ENCODE results near the gene RPH3AL. TPM values are rescaled to one million over a fixed set of nuclear protein-coding genes. Genes with fewer than 3 reads are reported as not detected.

RPH3AL gene
- total and polyA plus RNA-seq, 2 of the 8 experiments (the other 6 are each of a cell fraction or from before 2014, with no cell fraction given): 5.6 to 5.8 TPM

DNA sequence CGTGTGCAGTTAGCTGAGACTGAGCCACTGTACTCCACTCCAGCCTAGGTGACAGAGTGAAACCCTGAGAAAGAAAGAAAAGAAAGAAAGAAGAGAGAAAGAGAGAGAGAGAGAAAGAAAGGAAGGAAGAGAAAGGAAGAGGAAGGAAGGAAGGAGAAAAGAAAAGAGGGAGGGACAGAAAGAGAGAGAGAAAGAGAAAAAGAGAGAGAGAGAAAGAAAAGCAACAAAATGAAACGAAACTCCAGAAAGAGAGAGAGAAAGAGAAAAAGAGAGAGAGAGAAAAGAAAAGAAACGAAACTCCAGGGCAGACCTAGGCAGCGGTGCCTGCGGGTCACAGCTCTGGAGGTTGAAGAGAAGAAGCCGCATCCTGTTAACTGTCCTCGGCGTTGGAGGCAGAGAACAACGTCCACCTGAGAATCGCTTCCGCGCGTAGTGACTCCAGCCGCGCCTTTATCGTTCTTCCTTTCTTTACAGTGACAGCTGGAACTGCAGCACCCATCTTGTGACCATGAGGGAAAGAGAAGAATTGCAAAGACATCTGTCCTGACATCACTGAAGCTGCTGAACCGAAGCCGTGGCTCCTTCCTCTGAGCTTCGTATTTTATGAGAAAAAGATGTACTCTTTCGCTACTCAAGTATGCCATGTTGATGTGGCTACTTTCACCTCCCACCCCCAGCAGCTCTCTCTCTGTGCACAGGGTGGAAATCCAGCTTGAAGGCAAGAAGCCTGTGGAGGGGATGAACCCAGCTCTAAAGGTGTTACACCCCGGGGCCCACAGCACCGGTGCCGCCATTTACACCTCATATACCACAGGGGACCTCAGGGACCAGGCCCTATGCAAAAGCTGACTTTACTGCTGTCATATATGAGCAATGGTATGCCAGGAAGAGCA lies 114.3 kb downstream of the RPH3AL start (continued):
- TF ChIP-seq, protein P1, sequence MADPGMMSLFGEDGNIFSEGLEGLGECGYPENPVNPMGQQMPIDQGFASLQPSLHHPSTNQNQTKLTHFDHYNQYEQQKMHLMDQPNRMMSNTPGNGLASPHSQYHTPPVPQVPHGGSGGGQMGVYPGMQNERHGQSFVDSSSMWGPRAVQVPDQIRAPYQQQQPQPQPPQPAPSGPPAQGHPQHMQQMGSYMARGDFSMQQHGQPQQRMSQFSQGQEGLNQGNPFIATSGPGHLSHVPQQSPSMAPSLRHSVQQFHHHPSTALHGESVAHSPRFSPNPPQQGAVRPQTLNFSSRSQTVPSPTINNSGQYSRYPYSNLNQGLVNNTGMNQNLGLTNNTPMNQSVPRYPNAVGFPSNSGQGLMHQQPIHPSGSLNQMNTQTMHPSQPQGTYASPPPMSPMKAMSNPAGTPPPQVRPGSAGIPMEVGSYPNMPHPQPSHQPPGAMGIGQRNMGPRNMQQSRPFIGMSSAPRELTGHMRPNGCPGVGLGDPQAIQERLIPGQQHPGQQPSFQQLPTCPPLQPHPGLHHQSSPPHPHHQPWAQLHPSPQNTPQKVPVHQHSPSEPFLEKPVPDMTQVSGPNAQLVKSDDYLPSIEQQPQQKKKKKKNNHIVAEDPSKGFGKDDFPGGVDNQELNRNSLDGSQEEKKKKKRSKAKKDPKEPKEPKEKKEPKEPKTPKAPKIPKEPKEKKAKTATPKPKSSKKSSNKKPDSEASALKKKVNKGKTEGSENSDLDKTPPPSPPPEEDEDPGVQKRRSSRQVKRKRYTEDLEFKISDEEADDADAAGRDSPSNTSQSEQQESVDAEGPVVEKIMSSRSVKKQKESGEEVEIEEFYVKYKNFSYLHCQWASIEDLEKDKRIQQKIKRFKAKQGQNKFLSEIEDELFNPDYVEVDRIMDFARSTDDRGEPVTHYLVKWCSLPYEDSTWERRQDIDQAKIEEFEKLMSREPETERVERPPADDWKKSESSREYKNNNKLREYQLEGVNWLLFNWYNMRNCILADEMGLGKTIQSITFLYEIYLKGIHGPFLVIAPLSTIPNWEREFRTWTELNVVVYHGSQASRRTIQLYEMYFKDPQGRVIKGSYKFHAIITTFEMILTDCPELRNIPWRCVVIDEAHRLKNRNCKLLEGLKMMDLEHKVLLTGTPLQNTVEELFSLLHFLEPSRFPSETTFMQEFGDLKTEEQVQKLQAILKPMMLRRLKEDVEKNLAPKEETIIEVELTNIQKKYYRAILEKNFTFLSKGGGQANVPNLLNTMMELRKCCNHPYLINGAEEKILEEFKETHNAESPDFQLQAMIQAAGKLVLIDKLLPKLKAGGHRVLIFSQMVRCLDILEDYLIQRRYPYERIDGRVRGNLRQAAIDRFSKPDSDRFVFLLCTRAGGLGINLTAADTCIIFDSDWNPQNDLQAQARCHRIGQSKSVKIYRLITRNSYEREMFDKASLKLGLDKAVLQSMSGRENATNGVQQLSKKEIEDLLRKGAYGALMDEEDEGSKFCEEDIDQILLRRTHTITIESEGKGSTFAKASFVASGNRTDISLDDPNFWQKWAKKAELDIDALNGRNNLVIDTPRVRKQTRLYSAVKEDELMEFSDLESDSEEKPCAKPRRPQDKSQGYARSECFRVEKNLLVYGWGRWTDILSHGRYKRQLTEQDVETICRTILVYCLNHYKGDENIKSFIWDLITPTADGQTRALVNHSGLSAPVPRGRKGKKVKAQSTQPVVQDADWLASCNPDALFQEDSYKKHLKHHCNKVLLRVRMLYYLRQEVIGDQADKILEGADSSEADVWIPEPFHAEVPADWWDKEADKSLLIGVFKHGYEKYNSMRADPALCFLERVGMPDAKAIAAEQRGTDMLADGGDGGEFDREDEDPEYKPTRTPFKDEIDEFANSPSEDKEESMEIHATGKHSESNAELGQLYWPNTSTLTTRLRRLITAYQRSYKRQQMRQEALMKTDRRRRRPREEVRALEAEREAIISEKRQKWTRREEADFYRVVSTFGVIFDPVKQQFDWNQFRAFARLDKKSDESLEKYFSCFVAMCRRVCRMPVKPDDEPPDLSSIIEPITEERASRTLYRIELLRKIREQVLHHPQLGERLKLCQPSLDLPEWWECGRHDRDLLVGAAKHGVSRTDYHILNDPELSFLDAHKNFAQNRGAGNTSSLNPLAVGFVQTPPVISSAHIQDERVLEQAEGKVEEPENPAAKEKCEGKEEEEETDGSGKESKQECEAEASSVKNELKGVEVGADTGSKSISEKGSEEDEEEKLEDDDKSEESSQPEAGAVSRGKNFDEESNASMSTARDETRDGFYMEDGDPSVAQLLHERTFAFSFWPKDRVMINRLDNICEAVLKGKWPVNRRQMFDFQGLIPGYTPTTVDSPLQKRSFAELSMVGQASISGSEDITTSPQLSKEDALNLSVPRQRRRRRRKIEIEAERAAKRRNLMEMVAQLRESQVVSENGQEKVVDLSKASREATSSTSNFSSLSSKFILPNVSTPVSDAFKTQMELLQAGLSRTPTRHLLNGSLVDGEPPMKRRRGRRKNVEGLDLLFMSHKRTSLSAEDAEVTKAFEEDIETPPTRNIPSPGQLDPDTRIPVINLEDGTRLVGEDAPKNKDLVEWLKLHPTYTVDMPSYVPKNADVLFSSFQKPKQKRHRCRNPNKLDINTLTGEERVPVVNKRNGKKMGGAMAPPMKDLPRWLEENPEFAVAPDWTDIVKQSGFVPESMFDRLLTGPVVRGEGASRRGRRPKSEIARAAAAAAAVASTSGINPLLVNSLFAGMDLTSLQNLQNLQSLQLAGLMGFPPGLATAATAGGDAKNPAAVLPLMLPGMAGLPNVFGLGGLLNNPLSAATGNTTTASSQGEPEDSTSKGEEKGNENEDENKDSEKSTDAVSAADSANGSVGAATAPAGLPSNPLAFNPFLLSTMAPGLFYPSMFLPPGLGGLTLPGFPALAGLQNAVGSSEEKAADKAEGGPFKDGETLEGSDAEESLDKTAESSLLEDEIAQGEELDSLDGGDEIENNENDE (IDR thresholded peaks at IDR 0.05; ENCODE audit: insufficient replicate concordance, low read length): no peak
- TF ChIP-seq TAF1 (IDR thresholded peaks at IDR 0.05; ENCODE audit: low read depth, low read length) (no peak), KDM1A (IDR thresholded peaks at IDR 0.05; ENCODE audit: borderline replicate concordance, low read length) (no peak), CREB1 (IDR thresholded peaks at IDR 0.05) (no peak), TCF12 (IDR thresholded peaks at IDR 0.05; ENCODE audit: low read depth, low read length) (no peak), HDAC2 (IDR thresholded peaks at IDR 0.05; ENCODE audit: borderline replicate concordance in 1 of 2, low read depth in 2 of 2, low read length in 2 of 2) (no peak), BACH1 (IDR thresholded peaks at IDR 0.05; ENCODE audit: low read length) (no peak), RFX5 (IDR thresholded peaks at IDR 0.05; ENCODE audit: borderline replicate concordance, low read depth, low read length) (no peak), HDAC6 (IDR thresholded peaks at IDR 0.05; ENCODE audit: low read depth, low read length) (no peak), KDM5A (IDR thresholded peaks at IDR 0.05; ENCODE audit: low read length) (no peak)

Measured in H1 (cell line).